Stimulated activated CD8-positive, alpha-beta memory T cell treated with anti-CD3 and anti-CD28 coated beads, Interleukin-2, amount 100 ng/mL, for 1 hour (primary cell): ENCODE measurements around the gene SPARCL1.

ENCODE experiments used
- DNase-seq, 2 donors: peaks; one replicate each; pipeline ENCODE4 v3.0.0-alpha.2; 2020; ENCODE audit warnings: low read depth in 2 of 2

SPARCL1 gene

DNA sequence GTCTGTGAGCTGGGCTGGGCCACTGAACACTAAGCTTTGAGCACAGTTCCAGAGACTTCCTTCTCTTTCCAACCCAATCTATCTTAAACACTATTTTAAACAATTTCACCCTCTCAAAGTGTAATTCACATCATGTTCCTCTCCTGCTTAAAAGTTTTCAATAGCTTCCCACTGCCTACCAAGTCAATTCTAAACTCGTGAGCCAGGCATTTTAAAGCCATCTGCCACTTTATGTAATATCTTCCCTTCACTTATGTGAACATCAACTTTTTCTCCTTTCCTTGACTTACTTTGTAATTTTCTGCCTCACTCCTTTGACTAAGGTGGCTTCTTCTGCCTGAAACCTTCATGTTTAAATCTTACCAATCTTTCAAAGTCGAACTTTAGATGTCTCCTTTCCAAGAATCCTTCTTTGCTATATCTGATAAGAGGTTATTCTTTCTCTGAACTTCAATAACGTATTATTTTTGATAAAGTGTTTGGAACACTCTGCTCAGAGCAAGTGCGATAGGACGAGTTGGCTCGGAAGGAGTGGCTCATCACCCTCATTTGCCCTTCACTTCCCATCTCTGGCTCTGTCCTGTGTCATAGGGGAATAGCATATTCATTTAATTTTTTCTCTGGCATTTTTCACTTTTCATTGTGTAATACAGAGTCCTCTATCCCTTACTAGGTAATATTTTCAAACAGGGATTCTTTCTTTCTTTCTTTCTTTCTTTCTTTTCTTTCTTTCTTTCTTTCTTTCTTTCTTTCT lies 13.0 kb upstream of the SPARCL1 start:
- no peak for DNase-seq

DNA sequence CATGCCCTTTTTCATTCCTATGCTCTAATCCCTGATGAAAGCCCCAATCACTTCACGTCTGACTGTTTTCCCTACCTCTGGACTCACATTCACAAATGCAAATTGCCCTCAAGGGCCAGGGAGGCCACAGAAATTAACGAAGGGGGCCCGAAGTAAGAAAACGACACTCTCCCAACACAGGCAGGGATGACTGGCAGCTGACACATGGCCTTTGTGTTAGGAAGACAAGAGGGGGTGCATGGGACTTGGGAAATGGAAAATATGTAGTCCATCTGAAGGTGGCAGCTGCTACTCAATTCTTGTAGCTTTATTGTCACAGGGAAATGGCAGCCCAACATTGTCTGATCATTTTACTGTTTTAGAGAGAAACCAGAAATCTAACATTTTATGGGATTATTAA lies 12.3 kb upstream of the SPARCL1 start:
- no peak for DNase-seq

DNA sequence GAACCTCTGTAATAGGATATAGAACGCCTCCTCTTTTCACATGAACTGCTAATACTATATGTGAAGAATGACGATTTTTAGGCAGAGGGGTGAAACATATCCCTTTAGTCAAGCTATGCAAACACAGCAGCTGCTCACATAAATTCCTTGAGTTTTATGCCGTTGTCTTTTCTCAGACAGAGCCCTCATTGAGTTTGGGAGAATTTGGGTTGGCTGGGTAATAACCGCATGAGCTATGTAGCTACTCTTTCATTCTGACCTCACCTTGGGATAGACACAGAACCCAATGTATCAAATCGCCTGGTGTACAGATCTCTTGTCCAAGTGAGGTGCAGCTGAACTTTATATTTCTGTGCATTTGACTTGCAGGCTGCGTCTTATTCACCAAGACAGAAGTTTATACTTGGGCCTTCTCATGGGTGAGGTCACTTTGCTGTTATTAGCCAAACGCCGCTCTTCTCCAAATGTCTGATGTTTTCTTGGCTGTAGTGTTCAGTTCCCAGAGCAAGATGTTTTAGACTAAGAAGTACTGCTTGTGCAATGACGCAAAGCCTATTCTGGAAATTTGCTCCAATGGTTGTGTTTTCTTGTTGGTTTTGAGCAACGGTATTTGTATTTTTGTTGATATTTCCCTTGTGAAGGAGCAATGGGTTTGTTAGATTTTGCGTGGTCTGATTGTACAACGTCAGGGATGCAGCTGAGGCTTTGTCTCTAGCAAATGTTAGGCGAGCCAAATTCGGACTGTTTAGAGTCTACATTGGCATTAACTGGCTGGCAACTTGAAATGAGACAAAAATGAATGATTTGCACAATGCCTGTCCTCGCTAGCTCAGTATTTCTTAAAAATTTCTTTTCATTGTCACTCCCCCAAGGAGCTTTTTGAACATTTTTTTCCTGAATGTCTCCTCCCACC lies 11.2 kb upstream of the SPARCL1 start:
- DNase-seq, result no peak

DNA sequence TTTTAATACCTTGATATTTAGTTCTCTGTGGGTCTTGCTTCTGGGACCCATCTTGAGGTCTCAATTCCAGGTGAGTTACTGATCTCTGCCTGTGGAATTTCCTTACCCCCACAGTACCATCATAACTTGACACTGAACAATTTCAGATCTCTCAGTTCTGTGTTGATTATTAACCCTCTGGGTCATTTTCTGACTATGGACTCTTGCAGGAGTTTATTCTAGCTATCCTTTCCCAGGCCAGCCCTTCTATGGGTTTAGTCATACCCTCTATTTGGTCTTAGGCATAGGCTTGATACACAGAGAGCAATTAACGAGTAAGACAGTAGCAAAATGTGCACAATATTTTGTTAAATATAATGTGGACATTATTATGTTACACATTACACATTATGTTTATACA lies 3.7 kb upstream of the SPARCL1 start:
- no peak for DNase-seq

DNA sequence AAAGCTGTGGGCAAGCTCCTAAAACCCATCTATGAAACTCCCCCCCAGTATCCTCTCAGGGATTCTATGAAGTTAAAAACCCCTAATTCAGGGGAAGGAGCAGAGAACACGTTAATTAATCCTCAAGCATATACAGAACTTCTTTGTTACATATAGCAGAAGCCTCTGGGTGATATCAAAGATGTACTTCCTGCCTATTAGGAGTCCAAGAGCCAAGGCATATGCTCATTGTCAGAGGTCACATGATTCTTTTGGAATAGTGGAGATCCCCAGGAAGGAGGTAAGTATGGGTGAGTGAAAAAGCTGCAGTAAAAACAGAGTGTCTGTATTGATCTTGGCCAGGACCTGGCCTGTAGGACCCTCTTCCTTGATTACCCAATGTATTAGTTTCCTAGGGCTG lies 2.9 kb upstream of the SPARCL1 start:
- no peak for DNase-seq

DNA sequence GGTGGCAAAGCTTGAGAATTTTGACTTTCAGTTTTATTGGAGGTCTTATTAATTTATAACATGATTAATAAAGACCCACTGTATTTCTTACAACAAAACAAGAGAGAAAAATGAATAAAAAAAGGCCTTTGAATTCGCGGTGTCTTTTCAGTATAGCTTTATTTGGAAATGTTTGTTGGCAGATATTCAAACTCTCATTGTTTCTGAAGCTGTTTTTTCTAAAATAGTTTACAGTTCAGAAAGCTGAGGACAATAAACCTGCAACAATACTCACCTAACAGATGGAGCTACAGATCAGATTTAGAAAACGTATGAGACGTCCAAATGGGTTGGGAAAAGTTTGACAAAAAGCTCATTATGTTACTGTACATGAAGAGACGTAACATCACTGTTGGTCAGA lies 2.4 kb upstream of the SPARCL1 start:
- no peak for DNase-seq

DNA sequence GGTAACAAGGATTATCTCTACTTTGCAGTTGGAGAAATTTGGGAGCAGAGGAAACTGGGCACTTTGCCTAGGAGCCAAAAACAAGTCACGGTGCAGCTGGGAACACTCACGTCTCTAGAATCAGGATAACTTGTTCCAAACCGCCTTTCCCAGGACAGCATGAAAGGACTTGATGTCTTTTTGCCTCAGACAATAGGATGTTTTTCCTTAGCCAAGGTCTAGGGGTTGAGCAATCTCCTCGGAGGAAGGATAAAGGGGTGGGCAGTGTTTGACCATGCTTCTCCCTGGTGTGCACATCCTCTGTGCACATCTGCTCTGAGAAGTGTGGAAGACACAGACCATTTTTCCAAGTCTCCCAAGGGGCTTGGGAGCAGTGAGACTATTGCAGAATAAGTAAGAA lies 1.7 kb upstream of the SPARCL1 start:
- no peak for DNase-seq

DNA sequence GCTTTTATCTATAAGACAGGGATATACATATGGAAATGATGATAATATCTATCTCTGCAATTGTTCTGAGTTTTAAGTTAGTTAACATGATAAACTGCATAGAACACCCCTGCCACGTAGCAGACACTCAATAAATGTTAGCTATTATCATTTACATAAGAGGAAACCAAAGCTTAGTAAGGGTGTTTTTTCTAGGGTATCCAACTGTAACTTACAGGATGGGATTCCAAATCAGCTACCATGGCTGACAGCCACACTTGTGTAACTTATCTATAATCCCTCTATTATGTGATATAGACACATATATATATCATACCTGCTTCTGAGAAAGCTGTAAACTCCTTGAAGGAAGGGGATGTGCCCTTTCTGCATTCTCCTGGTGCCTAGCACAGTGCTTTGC lies 1.1 kb upstream of the SPARCL1 start:
- no peak for DNase-seq

DNA sequence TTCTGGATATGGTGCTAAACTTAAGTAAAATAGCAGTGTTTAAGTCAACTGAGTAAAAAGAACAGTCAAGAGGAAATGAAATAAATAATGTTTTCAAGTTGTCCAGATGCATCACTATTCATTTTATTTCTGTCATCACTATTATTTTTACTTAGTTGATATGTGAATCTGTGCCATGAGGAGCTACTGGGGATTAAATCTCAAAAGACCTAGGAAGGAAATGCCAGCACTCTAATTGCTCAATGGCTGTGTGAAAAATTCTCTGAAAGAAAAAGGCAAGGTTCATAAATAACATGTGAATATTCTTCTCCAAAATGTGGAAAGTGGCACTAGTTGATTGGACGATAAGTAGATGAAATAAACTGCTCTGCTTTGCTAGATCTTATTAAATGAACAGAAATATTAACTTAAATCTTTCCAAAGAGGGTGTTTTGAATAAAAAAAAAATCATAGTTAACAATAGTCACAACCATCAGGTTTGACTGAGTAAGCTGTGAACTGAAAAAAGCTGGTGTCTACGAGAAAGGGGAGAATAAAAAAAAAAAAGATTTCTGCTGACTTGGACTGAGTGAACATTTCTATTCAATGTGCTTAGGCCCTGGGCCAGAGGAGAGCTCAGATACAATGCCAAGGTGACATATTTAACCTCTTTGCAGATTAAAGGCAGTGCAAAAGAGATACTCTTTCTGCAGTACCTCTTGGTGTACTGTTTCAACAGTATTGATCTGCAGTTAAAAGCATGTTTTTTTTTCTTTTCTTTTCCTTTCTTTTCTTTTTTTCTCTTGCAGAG lies 1.6 kb downstream of the SPARCL1 start:
- DNase-seq, result no peak

DNA sequence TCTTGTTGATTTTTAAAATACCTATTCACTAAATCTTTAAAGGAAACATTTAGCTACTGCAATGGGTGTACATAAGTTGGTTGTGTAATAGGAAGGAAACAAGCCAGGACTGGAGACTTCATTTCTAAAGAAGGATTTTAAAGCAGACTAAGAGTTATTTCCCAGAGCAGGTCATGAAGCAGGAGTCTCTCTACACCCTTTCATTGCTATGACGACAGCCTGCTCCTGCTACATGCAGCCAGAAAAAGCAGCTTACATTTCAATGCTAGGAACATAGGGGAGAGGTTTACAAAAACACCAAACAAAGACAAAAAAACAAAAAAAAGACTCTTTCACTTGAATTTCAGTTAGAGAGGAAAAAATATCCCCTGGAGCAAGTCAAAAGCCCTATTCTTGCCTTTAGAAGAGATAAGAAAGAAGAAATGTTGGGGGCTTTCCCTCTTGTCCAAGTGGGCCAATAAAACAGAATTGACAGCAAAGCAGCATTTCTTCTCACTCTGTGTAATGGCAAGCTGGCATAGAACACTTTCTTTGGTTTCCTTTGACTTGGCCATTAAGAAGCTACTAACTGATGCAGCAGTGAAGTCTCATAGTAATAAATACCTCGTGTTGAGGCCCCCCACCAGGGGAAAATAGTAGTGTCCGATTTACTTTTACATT lies 3.4 kb downstream of the SPARCL1 start:
- DNase-seq, result no peak

DNA sequence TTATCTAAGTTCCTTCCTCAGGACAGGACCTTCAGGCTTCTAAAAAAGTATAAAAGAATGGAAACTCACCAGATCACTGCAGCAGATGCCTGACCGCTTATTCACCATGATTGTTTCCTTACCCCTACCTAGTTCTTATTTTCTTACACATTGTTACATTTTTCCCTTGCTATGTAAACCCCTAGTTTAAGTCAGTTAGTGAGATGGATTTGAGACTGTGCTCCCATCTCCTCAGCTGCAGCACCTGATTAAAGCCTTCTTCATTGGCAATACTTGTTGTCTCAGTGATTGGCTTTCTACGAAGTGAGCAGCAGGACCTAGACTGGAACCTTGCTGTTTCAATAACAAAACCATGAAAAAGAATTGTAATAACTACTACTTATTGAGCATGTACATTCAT lies 4.7 kb downstream of the SPARCL1 start:
- DNase-seq, result no peak

DNA sequence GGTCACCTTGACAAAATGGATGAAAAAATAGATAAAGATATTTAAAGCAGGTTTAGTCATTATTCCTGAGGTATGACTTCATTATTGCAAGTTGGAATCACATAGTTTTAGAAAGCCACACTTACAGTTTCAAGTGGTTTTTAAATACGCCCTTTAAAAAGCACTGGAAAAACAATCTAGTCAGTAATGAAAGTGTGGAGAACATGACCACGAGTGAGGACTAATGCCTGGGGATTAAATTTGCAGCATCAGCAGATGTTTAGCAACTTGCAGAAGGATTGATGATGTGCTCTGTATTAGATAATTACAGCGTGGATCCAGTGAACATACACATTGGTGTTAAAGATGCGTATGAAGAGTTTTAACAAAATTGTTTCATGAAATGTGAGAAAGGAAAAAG lies 5.9 kb downstream of the SPARCL1 start:
- no peak for DNase-seq

DNA sequence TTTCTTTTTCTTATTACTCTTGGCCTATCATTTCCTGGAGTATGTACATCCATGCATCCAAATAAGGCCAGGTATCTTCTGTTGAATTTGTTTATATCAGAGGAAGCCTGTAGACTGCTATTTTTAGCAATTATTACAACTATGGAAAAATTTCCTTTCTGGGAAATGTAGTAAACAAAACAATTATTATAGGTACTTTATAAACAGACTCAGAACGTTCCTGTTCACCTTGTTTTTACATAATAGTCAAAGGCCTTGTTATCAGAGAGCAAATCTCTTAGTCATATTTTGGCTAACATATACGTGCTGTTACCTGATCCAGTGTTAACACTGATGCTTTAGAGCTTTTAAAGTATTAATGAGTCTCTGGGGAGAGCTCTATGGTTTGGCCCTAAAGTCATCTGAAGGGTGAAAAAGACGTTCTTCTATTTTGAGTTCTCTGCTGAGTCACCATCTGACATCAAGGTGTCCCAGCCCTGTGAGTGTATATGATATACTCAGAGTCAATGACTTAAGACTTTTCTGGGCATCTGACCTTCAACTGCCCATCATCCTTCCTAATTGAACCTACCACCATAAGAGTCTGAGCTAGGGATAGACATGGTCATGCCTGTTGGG lies 7.3 kb downstream of the SPARCL1 start:
- no peak for DNase-seq

DNA sequence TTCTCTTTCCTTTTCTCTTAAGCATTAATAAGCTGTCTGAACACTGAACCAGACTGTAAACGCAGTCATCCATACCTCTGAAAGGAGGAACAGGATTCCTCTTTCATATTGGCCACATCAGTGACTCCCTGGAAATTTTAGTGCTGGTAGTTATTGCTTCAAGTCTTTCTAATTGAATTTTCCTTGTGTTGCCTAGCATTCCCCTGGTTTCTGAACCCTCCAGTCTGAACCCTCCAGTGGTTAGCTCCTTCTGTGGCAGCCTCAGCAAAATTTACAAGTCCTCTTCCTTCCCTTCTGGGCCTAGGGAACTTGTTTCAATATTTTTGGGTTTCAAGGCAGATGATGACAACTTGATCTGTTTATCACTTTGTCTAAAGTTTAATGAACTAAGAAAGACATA lies 7.9 kb downstream of the SPARCL1 start:
- DNase-seq, result no peak

DNA sequence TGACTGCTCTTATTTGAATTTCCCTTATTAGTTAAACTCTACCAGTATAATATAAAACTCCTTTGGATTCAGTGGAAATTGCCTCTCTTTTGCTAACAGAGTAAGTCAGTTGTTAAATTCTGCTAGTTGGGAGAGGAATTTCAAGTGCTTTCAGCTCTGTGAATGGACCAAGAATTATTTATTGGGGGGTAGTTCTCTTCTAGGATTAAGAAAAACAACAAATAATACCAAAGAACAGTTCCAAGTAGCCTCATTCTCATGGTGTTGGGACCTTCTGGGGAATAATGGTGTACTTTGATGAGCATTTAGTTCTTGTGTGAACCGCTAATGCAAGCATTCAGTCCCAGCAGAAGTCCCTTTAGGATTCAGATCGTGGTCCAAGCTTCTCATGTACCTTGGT lies 11.6 kb downstream of the SPARCL1 start:
- DNase-seq, result no peak

DNA sequence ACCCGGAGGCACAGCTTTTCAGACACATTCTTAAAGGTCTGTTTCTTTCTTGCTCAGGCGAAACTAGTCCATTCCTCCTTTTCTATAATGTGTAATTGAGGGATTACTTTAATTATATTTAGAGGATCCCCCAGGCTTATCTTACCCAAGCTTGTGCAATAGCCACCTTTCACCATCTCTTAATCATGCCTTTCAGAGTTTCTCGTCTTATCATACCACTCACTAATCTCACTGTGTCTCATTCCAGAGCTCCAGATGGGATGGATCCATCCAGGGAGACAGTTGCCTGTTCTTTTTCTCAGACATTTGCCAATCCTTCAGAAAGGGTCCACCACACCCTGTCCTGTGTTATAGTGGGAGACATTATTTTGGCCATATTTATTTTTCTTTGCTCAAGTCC lies 12.5 kb downstream of the SPARCL1 start:
- no peak for DNase-seq

DNA sequence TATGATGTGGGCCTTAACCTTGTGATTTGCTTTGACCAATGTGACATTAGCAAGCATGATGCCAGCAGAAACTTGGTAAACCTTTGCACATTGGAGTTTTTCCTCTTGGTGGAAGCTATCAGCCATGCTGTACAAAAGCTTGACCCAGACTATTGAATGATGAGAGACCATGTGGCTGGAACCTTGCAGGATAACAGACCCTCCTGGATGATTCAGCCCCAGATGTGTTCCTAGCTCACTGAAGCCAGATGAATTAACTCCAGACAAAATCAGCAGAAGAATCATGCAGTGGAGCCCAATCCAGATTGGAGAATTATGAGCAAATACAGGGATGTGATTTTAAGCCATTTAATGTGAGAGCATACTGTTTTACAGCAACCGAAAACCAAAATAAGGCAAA lies 16.8 kb downstream of the SPARCL1 start:
- DNase-seq, result no peak

DNA sequence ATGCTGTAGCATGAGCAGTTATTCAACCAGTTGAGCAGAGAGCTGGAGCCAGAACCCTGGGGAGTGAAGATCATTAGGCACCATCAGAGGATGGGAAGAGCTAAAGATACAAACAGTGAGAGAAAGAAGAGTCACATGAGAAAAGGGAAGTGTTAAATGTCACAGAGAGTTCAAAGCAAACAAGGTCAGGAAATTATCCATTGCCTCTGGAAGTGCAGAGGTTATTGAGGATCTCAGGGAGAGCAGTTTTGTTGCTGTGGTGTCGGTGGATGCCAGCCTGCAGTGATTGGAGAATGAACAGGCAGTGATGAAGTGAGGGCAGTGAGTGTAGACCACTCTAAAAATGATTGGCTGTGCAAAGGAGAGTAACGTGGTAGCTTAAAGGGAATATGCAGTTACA lies 17.7 kb downstream of the SPARCL1 start:
- DNase-seq, result no peak

DNA sequence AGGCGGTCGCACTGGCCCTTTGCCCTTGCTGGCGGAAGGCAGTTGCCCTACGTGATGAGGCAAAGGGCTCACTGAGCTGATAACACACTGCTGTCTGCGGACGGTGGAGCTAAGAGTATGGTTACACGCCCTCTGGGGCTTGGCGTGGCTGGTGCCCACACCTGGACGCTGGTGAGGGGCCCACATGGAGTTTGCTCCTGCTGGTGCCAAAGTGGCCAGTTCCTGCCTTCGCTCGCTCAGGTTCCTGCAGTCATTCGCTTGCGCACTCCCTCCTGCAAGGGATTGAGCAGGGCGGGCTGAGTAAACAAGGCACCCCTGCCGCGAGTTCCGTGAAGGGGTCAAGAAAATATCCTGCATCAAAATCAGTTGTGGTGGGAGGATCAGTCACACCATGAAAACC lies 18.4 kb downstream of the SPARCL1 start:
- DNase-seq, result no peak

DNA sequence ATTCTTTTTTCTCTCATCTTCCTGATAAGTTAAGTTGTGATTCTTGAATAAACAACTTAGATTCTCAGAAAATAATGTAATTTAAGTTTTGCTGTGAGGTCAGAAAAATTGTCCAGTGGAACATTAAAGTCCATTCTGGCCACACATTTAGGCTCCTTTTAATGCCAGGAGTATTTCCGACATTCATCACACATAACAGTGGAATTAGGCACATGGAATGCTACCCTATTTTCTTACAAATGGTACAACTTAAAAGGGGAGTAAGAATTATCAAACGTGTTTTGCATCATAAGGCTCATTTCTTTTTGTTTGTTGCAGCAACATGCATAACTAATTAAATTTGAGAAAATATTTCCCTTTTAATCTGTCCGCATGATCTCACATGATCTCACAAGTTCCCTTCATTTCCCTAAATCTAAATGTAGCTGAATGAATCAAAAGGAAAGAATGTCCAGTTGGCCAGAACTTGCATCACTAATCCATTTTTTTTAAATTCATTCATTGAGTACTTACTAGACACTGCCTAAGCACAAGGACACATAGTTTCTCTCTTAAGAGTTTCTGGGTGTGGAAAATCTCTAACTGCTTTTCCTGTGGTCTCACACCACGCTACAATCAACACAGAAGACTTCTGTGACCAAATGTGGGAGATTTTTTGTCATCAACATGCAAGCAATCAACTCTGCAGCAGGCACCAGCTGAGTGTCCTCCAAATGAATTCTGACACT lies 22.0 kb downstream of the SPARCL1 start:
- DNase-seq, result no peak

DNA sequence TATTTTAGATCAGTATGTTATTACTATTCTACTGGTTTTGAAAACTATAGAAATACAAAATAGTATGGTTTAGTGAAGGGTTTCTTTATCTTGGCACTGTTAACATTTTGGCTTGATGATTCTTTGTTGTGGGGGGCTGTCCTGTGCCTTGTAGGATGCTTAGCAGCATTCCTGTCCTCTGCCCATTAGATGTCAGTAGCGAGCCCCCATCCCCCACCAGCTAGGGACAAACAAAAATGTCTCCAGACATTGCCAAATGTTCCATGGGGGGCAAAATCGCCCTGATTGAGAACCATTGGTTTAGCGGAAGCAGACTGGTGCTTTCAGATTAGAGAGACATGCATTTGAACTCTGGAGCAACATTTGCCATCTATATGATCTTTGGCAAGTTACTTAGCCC lies 23.3 kb downstream of the SPARCL1 start:
- no peak for DNase-seq
